GM12891 (cell line): Measurements from ENCODE around the gene ANO3.

Experiments
- POLR2A ChIP-seq: IDR thresholded peaks from 2 replicates; pipeline ENCODE4 v1.6.1; 2011; ENCODE audit warnings: low read depth, low read length, control low read depth
- POU2F2 ChIP-seq: IDR thresholded peaks from 2 replicates; pipeline ENCODE4 v1.6.1; 2011; ENCODE audit warnings: low read depth, mild to moderate bottlenecking, control low read depth, low read length, moderate library complexity

- TF ChIP-seq POLR2A = no peak
- TF ChIP-seq POU2F2 = no peak
These were observed 4.0 kb downstream of the ANO3 start for GRCh38 chr11:26335903-26336302.
